HCT116 (cell line): ENCODE results near the gene ERC1. TPM values are rescaled to one million over a fixed set of nuclear protein-coding genes. Genes with fewer than 3 reads are reported as not detected.

Experiments
- ATAC-seq: fragments of 200-7000 bp; cut with Tn5 transposase; 2 replicates; pipeline ENCODE4 v1.9.1; 2020; ENCODE audit warnings: mild to moderate bottlenecking, moderate library complexity
- BruUV-seq: library from RNA; stranded (reverse); fragments of 400-500 nt; replicated peaks from 2 replicates; lab custom pipeline; 2021; lab: Mats Ljungman, UMichigan
- CTCF ChIA-PET: fragments of 300-600 bp; sonication (Branson Sonifier 250); formaldehyde crosslinking; loops from one replicate; lab custom pipeline; 2021; ENCODE audit warnings: antibody characterized with exemption; lab: Charles Lee
- POLR2A ChIA-PET: fragments of 300-600, 350-600 bp; sonication (Branson Sonifier 250); formaldehyde crosslinking; loops from one replicate; lab custom pipeline; 2021; ENCODE audit warnings: antibody characterized with exemption; lab: Charles Lee
- RAD21 ChIA-PET, 2 experiments: fragments of 300-600 bp; sonication (Branson Sonifier 250); formaldehyde crosslinking; loops; one replicate each; lab custom pipeline; 2023; ENCODE audit warnings: low total read pairs in 2 of 2; ENCODE audit not compliant: uncharacterized antibody in 2 of 2, unreplicated experiment in 2 of 2, low non-redundant PET in 1 of 2; lab: Charles Lee
- DNase-seq: peaks from one replicate; pipeline ENCODE4 v3.0.0-alpha.2; 2010; ENCODE audit warnings: low read depth, low spot score
- H2AFZ ChIP-seq: fragments of 200-600 bp; shearing (Covaris generic), sonication (generic); 2 replicates; pipeline ENCODE4 v1.6.1; 2017; ENCODE audit warnings: low read depth, mixed run types, mixed read lengths, antibody characterized with exemption, low read length; ENCODE audit not compliant: poor library complexity, severe bottlenecking
- H3K27ac ChIP-seq: 2 replicates; pipeline ENCODE4 v1.5.1; 2012; ENCODE audit warnings: low read depth, low read length
- H3K27me3 ChIP-seq: fragments of 200-600 bp; sonication (generic); 2 replicates; pipeline ENCODE4 v1.6.1; 2016; ENCODE audit warnings: mixed run types, low read length, mixed read lengths; ENCODE audit not compliant: insufficient read depth
- H3K36me3 ChIP-seq, 2 experiments: fragments of 200-500 bp in 1 of 2; fragments of 200-600 bp in 1 of 2; sonication (Bioruptor generic) in 1 of 2; sonication (generic) in 1 of 2; 2 replicates each; pipeline versions ENCODE4 v1.5.1 to v1.6.1; 2014 to 2016; ENCODE audit warnings: low read length in 2 of 2, inconsistent platforms in 1 of 2, mixed read lengths in 1 of 2, mixed run types in 1 of 2; ENCODE audit not compliant: insufficient read depth in 2 of 2, control insufficient read depth in 1 of 2
- H3K4me1 ChIP-seq, 2 experiments: fragments of 200-600 bp in 1 of 2; sonication (generic) in 1 of 2; 2 replicates each; pipeline versions ENCODE4 v1.5.1 to v1.6.1; 2012 to 2017; ENCODE audit warnings: low read length in 2 of 2, inconsistent platforms in 1 of 2, mild to moderate bottlenecking in 1 of 2, mixed read lengths in 1 of 2, mixed run types in 1 of 2, moderate library complexity in 1 of 2; ENCODE audit not compliant: insufficient read depth in 2 of 2, control insufficient read depth in 1 of 2
- H3K4me2 ChIP-seq: fragments of 200-600 bp; sonication (generic); 2 replicates; pipeline ENCODE4 v1.6.1; 2017; ENCODE audit warnings: mixed run types, low read length, mixed read lengths
- H3K4me3 ChIP-seq, 2 experiments: fragments of 200-600 bp in 1 of 2; sonication (generic) in 1 of 2; replicated peaks in 1 of 2; 2 replicates each; pipeline ENCODE4 v1.5.1; 2011 to 2016; ENCODE audit warnings: low read length in 2 of 2, control low read depth in 1 of 2, low read depth in 1 of 2, mild to moderate bottlenecking in 1 of 2, mixed read lengths in 1 of 2, mixed run types in 1 of 2
- H3K79me2 ChIP-seq: fragments of 200-600 bp; sonication (generic); 2 replicates; pipeline ENCODE4 v1.6.1; 2017; ENCODE audit warnings: mild to moderate bottlenecking, mixed run types, low read length, moderate library complexity, mixed read lengths; ENCODE audit not compliant: insufficient read depth
- H3K9ac ChIP-seq: fragments of 200-600 bp; sonication (generic); 2 replicates; pipeline ENCODE4 v1.6.1; 2016; ENCODE audit warnings: low read length, mixed read lengths
- H3K9me2 ChIP-seq: fragments of 200-600 bp; sonication (generic), shearing (Covaris generic); 2 replicates; pipeline ENCODE4 v1.6.1; 2017; ENCODE audit warnings: mixed run types, mild to moderate bottlenecking, moderate library complexity; ENCODE audit not compliant: insufficient read depth
- H3K9me3 ChIP-seq, 2 experiments: fragments of 200-500 bp in 1 of 2; fragments of 200-600 bp in 1 of 2; sonication (Bioruptor generic) in 1 of 2; sonication (generic) in 1 of 2; 2 replicates each; pipeline ENCODE4 v1.6.1; 2014 to 2017; ENCODE audit warnings: low read length in 2 of 2, mixed read lengths in 2 of 2, inconsistent platforms in 1 of 2, low read depth in 1 of 2, mild to moderate bottlenecking in 1 of 2, mixed run types in 1 of 2, moderate library complexity in 1 of 2; ENCODE audit not compliant: control insufficient read depth in 1 of 2, insufficient read depth in 1 of 2
- H4K20me1 ChIP-seq: fragments of 200-600 bp; sonication (generic), shearing (Covaris generic); 2 replicates; pipeline ENCODE4 v1.6.1; 2017; ENCODE audit warnings: mixed run types, mild to moderate bottlenecking, moderate library complexity; ENCODE audit not compliant: insufficient read depth
- CBX3 ChIP-seq: IDR thresholded peaks from 2 replicates; pipeline ENCODE4 v1.6.1; 2012; ENCODE audit warnings: low read depth
- CEBPB ChIP-seq: IDR thresholded peaks from 2 replicates; pipeline ENCODE4 v1.6.1; 2012; ENCODE audit warnings: low read depth
- EGR1 ChIP-seq: IDR thresholded peaks from 2 replicates; pipeline ENCODE4 v1.6.1; 2012; ENCODE audit warnings: low read depth
- ELF1 ChIP-seq: IDR thresholded peaks from 2 replicates; pipeline ENCODE4 v1.6.1; 2012; ENCODE audit warnings: low read depth, borderline replicate concordance
- EZH2 ChIP-seq: fragments of 200-600 bp; sonication (generic); IDR thresholded peaks from 2 replicates; pipeline ENCODE4 v1.6.1; 2017; ENCODE audit warnings: antibody characterized with exemption, mixed run types
- JUND ChIP-seq: IDR thresholded peaks from 2 replicates; pipeline ENCODE4 v1.6.1; 2012
- POLR2A ChIP-seq: IDR thresholded peaks from 2 replicates; pipeline ENCODE4 v1.7.0; 2011; ENCODE audit warnings: borderline replicate concordance; ENCODE audit not compliant: insufficient read depth, insufficient read length; ENCODE audit errors: extremely low read depth
- RAD21 ChIP-seq: IDR thresholded peaks from 2 replicates; pipeline ENCODE4 v1.6.1; 2012; ENCODE audit warnings: low read depth, mild to moderate bottlenecking
- SP1 ChIP-seq: IDR thresholded peaks from 2 replicates; pipeline ENCODE4 v1.6.1; 2012; ENCODE audit warnings: low read depth
- SRF ChIP-seq: IDR thresholded peaks from 2 replicates; pipeline ENCODE4 v1.6.1; 2012; ENCODE audit warnings: low read depth
- TCF7L2 ChIP-seq: IDR thresholded peaks from 2 replicates; pipeline ENCODE4 v1.7.0; 2011; ENCODE audit warnings: borderline replicate concordance, inconsistent platforms; ENCODE audit not compliant: insufficient read depth, insufficient read length; ENCODE audit errors: extremely low read depth
- YY1 ChIP-seq: IDR thresholded peaks from 2 replicates; pipeline ENCODE4 v1.6.1; 2011; ENCODE audit warnings: low read length, low read depth, moderate library complexity, mild to moderate bottlenecking; ENCODE audit not compliant: insufficient replicate concordance; ENCODE audit errors: extremely low read depth
- intact Hi-C: fragments of 100-400 bp; cut with micrococcal nuclease; formaldehyde crosslinking; loops from 2 replicates; pipeline ENCODE4 v1.10.0; 2022
- total RNA-seq: library from RNA; stranded (reverse); gene quantifications from one replicate; pipeline ENCODE4 v1.2.1, GENCODE V29; 2021; ENCODE audit not compliant: unreplicated experiment
- TF ChIP-seq, protein P1 (sequence below): IDR thresholded peaks from 2 replicates; pipeline ENCODE4 v1.6.1; 2012; ENCODE audit warnings: low read depth
- TF ChIP-seq, protein P2 (sequence below): IDR thresholded peaks from 2 replicates; pipeline ENCODE4 v1.6.1; 2012
- TF ChIP-seq, protein P3 (sequence below): IDR thresholded peaks from 2 replicates; pipeline ENCODE4 v1.6.1; 2011; ENCODE audit warnings: mild to moderate bottlenecking, low read length, moderate library complexity; ENCODE audit not compliant: insufficient replicate concordance; ENCODE audit errors: extremely low read depth

ERC1 gene
- total RNA-seq, 1 experiment from 2014 or later = 41.9 TPM

DNA sequence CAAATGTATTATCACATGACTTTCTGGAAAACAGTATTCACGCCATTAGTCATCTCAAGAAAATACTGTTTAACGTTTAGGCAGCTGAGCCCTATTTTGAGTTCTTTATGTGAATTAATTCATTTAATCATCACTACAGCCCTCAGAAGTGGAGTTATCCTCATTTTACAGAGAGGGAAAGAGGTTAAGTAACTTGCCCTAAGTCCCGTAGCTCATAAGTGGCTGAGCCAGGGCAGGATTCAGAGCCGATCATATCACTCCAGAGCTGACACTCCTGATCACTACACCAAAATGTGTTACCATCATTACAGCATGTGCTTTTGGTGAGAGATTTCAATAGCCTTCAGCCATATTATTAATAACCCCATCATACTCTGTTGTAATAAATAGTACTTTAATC is 392.7 kb downstream of the ERC1 start:
- intact Hi-C loops = no loop called here
- BruUV-seq = no TSS peak
- RAD21 ChIA-PET = no interaction called here

More for the DNA sequence above, 392.7 kb downstream of the ERC1 start:
- ATAC-seq (no peak), DNase-seq (no peak)
- POLR2A ChIA-PET = no interaction called here
- Histone ChIP-seq H3K4me2 (no peak overlapping the region), H3K27me3 (no peaks in the 10 kb centered on the region), H3K79me2 (no peaks in the 10 kb centered on the region), H4K20me1 (no peaks in the 10 kb centered on the region), H3K9me2 (no peaks in the 10 kb centered on the region), H3K9me3 (no peaks in the 10 kb centered on the region), H2AFZ (no peak overlapping the region), H3K4me3 (no peak overlapping the region), H3K27ac (no peak overlapping the region), H3K4me1 (no peaks in the 10 kb centered on the region), H3K36me3 (no peaks in the 10 kb centered on the region), H3K9ac (no peak overlapping the region)
- no peak for TF ChIP-seq YY1
- TF ChIP-seq ELF1 = no peak
- TF ChIP-seq SRF = no peak
- TF ChIP-seq EGR1 = no peak
- TF ChIP-seq CBX3 = no peak
- TF ChIP-seq JUND = no peak
- no peak for TF ChIP-seq EZH2
- TF ChIP-seq SP1 = no peak
- TF ChIP-seq CEBPB = no peak
- no peak for TF ChIP-seq RAD21
- TF ChIP-seq POLR2A = no peak
- TF ChIP-seq, protein P1, sequence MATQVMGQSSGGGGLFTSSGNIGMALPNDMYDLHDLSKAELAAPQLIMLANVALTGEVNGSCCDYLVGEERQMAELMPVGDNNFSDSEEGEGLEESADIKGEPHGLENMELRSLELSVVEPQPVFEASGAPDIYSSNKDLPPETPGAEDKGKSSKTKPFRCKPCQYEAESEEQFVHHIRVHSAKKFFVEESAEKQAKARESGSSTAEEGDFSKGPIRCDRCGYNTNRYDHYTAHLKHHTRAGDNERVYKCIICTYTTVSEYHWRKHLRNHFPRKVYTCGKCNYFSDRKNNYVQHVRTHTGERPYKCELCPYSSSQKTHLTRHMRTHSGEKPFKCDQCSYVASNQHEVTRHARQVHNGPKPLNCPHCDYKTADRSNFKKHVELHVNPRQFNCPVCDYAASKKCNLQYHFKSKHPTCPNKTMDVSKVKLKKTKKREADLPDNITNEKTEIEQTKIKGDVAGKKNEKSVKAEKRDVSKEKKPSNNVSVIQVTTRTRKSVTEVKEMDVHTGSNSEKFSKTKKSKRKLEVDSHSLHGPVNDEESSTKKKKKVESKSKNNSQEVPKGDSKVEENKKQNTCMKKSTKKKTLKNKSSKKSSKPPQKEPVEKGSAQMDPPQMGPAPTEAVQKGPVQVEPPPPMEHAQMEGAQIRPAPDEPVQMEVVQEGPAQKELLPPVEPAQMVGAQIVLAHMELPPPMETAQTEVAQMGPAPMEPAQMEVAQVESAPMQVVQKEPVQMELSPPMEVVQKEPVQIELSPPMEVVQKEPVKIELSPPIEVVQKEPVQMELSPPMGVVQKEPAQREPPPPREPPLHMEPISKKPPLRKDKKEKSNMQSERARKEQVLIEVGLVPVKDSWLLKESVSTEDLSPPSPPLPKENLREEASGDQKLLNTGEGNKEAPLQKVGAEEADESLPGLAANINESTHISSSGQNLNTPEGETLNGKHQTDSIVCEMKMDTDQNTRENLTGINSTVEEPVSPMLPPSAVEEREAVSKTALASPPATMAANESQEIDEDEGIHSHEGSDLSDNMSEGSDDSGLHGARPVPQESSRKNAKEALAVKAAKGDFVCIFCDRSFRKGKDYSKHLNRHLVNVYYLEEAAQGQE = no peak
- TF ChIP-seq, protein P2, sequence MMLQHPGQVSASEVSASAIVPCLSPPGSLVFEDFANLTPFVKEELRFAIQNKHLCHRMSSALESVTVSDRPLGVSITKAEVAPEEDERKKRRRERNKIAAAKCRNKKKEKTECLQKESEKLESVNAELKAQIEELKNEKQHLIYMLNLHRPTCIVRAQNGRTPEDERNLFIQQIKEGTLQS = no peak
- no peak for TF ChIP-seq TCF7L2
- TF ChIP-seq, protein P3, sequence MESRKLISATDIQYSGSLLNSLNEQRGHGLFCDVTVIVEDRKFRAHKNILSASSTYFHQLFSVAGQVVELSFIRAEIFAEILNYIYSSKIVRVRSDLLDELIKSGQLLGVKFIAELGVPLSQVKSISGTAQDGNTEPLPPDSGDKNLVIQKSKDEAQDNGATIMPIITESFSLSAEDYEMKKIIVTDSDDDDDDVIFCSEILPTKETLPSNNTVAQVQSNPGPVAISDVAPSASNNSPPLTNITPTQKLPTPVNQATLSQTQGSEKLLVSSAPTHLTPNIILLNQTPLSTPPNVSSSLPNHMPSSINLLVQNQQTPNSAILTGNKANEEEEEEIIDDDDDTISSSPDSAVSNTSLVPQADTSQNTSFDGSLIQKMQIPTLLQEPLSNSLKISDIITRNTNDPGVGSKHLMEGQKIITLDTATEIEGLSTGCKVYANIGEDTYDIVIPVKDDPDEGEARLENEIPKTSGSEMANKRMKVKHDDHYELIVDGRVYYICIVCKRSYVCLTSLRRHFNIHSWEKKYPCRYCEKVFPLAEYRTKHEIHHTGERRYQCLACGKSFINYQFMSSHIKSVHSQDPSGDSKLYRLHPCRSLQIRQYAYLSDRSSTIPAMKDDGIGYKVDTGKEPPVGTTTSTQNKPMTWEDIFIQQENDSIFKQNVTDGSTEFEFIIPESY = no peak
- CTCF ChIA-PET = no interaction called here
